ENCODE measurements around the gene MED9.

Gene MED9

GRCh38 chr17:17474341-17474740 lies 2.5 kb upstream of the MED9 start:
- TF ChIP-seq REST (IDR thresholded peaks at IDR 0.05; ENCODE audit: low read depth) (no peak), USF1 (IDR thresholded peaks at IDR 0.05) (no peak), RAD21 (IDR thresholded peaks at IDR 0.05; ENCODE audit: low read depth) (no peak), CREB1 (IDR thresholded peaks at IDR 0.05; ENCODE audit: low read depth) (no peak), TAF1 (IDR thresholded peaks at IDR 0.05; ENCODE audit: low read depth) (no peak), TCF12 (IDR thresholded peaks at IDR 0.05; ENCODE audit: low read depth) (no peak), CEBPB (IDR thresholded peaks at IDR 0.05) (no peak), EGR1 (IDR thresholded peaks at IDR 0.05) (no peak), TEAD4 (IDR thresholded peaks at IDR 0.05) (no peak)

GRCh38 chr17:17479209-17479608 lies 2.4 kb downstream of the MED9 start:
- no peak for TF ChIP-seq CEBPB (IDR thresholded peaks at IDR 0.05)
- no peak for TF ChIP-seq CREB1 (IDR thresholded peaks at IDR 0.05; ENCODE audit: low read depth)
- no peak for TF ChIP-seq USF1 (IDR thresholded peaks at IDR 0.05)
- TF ChIP-seq TEAD4 (IDR thresholded peaks at IDR 0.05), result no peak
- TF ChIP-seq REST (IDR thresholded peaks at IDR 0.05; ENCODE audit: low read depth), result no peak
- TF ChIP-seq NFIC (IDR thresholded peaks at IDR 0.05), result no peak
- no peak for TF ChIP-seq RAD21 (IDR thresholded peaks at IDR 0.05; ENCODE audit: low read depth)
- no peak for TF ChIP-seq YY1 (IDR thresholded peaks at IDR 0.05; ENCODE audit: low read depth)

GRCh38 chr17:17480593-17481148 lies 3.9 kb downstream of the MED9 start:
- TF ChIP-seq EP300 (IDR thresholded peaks at IDR 0.05; ENCODE audit: borderline replicate concordance) (no peak), CEBPB (IDR thresholded peaks at IDR 0.05) (no peak), TCF12 (IDR thresholded peaks at IDR 0.05; ENCODE audit: low read depth) (no peak), FOXM1 (IDR thresholded peaks at IDR 0.05; ENCODE audit: borderline replicate concordance, low read depth) (no peak), EGR1 (IDR thresholded peaks at IDR 0.05) (no peak), YY1 (IDR thresholded peaks at IDR 0.05; ENCODE audit: low read depth) (no peak), TAF1 (IDR thresholded peaks at IDR 0.05; ENCODE audit: low read depth) (no peak), USF1 (IDR thresholded peaks at IDR 0.05) (no peak), RAD21 (IDR thresholded peaks at IDR 0.05; ENCODE audit: low read depth) (no peak), CREB1 (IDR thresholded peaks at IDR 0.05; ENCODE audit: low read depth) (no peak), ZBTB7A (IDR thresholded peaks at IDR 0.05; ENCODE audit: low read depth) (no peak), TEAD4 (IDR thresholded peaks at IDR 0.05) (no peak)

GRCh38 chr17:17481860-17482259 lies 5.1 kb downstream of the MED9 start:
- TF ChIP-seq TCF12 (IDR thresholded peaks at IDR 0.05; ENCODE audit: low read depth), result no peak
- TF ChIP-seq TEAD4 (IDR thresholded peaks at IDR 0.05), result no peak
- TF ChIP-seq ZBTB7A (IDR thresholded peaks at IDR 0.05; ENCODE audit: low read depth), result no peak
- TF ChIP-seq NFIC (IDR thresholded peaks at IDR 0.05), result no peak
- TF ChIP-seq RAD21 (IDR thresholded peaks at IDR 0.05; ENCODE audit: low read depth), result no peak
- TF ChIP-seq EGR1 (IDR thresholded peaks at IDR 0.05), result no peak
- no peak for TF ChIP-seq REST (IDR thresholded peaks at IDR 0.05; ENCODE audit: low read depth)
- TF ChIP-seq CREB1 (IDR thresholded peaks at IDR 0.05; ENCODE audit: low read depth), result no peak
- no peak for TF ChIP-seq USF1 (IDR thresholded peaks at IDR 0.05)
- TF ChIP-seq YY1 (IDR thresholded peaks at IDR 0.05; ENCODE audit: low read depth), result no peak
- no peak for TF ChIP-seq EP300 (IDR thresholded peaks at IDR 0.05; ENCODE audit: borderline replicate concordance)
- TF ChIP-seq MAX (IDR thresholded peaks at IDR 0.05), result no peak
- no peak for TF ChIP-seq TAF1 (IDR thresholded peaks at IDR 0.05; ENCODE audit: low read depth)
- TF ChIP-seq FOXM1 (IDR thresholded peaks at IDR 0.05; ENCODE audit: borderline replicate concordance, low read depth), result no peak
- TF ChIP-seq CEBPB (IDR thresholded peaks at IDR 0.05), result no peak
